Heart left ventricle (tissue), 13 donors: Measurements from ENCODE around the gene PPM1L.

ENCODE experiments used
- CTCF ChIP-seq, 12 donors: fragments of 200-600 bp; sonication (generic) in 4 of 12; IDR thresholded peaks; one replicate each; pipeline versions ENCODE4 v1.5.0 to v1.8.0; 2018 to 2022; ENCODE audit warnings: antibody characterized with exemption in 12 of 12, mild to moderate bottlenecking in 5 of 12
- POLR2A ChIP-seq, 2 donors: fragments of 450-650 bp; IDR thresholded peaks; one replicate each; pipeline ENCODE4 v1.6.1; 2017; ENCODE audit warnings: antibody characterized with exemption in 2 of 2, mild to moderate bottlenecking in 2 of 2, moderate library complexity in 2 of 2
- donor health status: ischemic (EF 13 %, LVEDD 7.1; RV severe dilation, severe dysfunction).
- donor health status: DM: no; HTN: yes; CAD: no.
- donor health status: DM: no; HTN: no; CAD: no.
- donor health status: ischemic (EF 25% LVEDD 6.9; RV normal size, moderate dysfunction).
- donor health status: ischemic (EF 25% LVEDD 5.7; RV mildly dilated, moderate dysfunction).
- donor health status: ischemic (EF 35%, LVEDD 5.7; RV mildly dilated, moderate dysfunction).
- donor health status: nonischemic (EF 11% LVEDD 7.7; RV severe dilation, severe dysfunction).
- donor health status: DM: yes; HTN: yes; CAD: no.
- donor health status: PGD.
- donor health status: ischemic (EF 29% LVEDD 5.4; RV normal size, mild dysfunction).
- donor health status: nonischemic (EF 23%, LVEDD 6.1; RV moderate dilation, normal function).

- no peak for TF ChIP-seq CTCF (IDR thresholded peaks at IDR 0.05)
- TF ChIP-seq POLR2A (IDR thresholded peaks at IDR 0.05): no peak
These were observed 40.2 kb downstream of the PPM1L start for GRCh38 chr3:160796089-160796812.
